NCI-H526 treated with DMSO at 0.1 percent for 48 hours (cell line): ENCODE results near the gene SGTA.

Experiments
- DNase-seq: peaks from one replicate; lab custom pipeline; 2025; lab: John Stamatoyannopoulos, UW

Gene SGTA

GRCh38 chr19:2769218-2769617 lies 13.9 kb downstream of the SGTA start:
- DNase-seq: no peak

- DNase-seq: no peak
Observed at GRCh38 chr19:2768365-2769132, 14.5 kb downstream of the SGTA start.

GRCh38 chr19:2767688-2768087 lies 15.4 kb downstream of the SGTA start:
- no peak for DNase-seq

- no peak for DNase-seq
Observed at GRCh38 chr19:2766594-2767372, 16.3 kb downstream of the SGTA start.

- no peak for DNase-seq
Observed at GRCh38 chr19:2765376-2765775, 17.7 kb downstream of the SGTA start.

- DNase-seq: no peak
Observed at GRCh38 chr19:2764945-2765344, 18.1 kb downstream of the SGTA start.

GRCh38 chr19:2763687-2764086 lies 19.4 kb downstream of the SGTA start:
- DNase-seq: no peak

- no peak for DNase-seq
Observed at GRCh38 chr19:2762783-2763496, 20.1 kb downstream of the SGTA start.

GRCh38 chr19:2761876-2762782 lies 20.9 kb downstream of the SGTA start:
- no peak for DNase-seq

- no peak for DNase-seq
Observed at GRCh38 chr19:2761309-2761677, 21.8 kb downstream of the SGTA start.

GRCh38 chr19:2759965-2760364 lies 23.1 kb downstream of the SGTA start:
- DNase-seq: no peak

GRCh38 chr19:2759362-2759761 lies 23.7 kb downstream of the SGTA start:
- no peak for DNase-seq

- no peak for DNase-seq
Observed at GRCh38 chr19:2758601-2759313, 24.3 kb downstream of the SGTA start.

- no peak for DNase-seq
Observed at GRCh38 chr19:2756921-2757881, 25.9 kb downstream of the SGTA start.

GRCh38 chr19:2756477-2756876 lies 26.6 kb downstream of the SGTA start:
- no peak for DNase-seq

- no peak for DNase-seq
Observed at GRCh38 chr19:2755811-2756210, 27.3 kb downstream of the SGTA start.

GRCh38 chr19:2755448-2755705 lies 27.7 kb downstream of the SGTA start:
- DNase-seq: no peak

GRCh38 chr19:2754659-2755447 lies 28.2 kb downstream of the SGTA start:
- no peak for DNase-seq

- DNase-seq: no peak
Observed at GRCh38 chr19:2751438-2751830, 31.6 kb downstream of the SGTA start.
